CD8-positive, alpha-beta memory T cell (primary cell): ENCODE data around the gene ZNF516. TPM values are rescaled to one million over a fixed set of nuclear protein-coding genes. Genes with fewer than 3 reads are reported as not detected.
A peak's percentile ranks its signal among the peaks of the same experiment; 100 is the strongest.

Source experiments
- CTCF ChIA-PET: fragments of 350-600 bp; sonication (Branson Sonifier 250); formaldehyde crosslinking; loops from one replicate; lab custom pipeline; 2021; ENCODE audit warnings: antibody characterized with exemption; lab: Charles Lee
- POLR2A ChIA-PET: fragments of 350-600 bp; sonication (Branson Sonifier 250); formaldehyde crosslinking; loops from one replicate; lab custom pipeline; 2021; ENCODE audit warnings: antibody characterized with exemption; lab: Charles Lee
- DNase-seq, 5 donors: peaks; one replicate each; pipeline versions ENCODE4 v3.0.0 to v3.0.0-alpha.2; 2020 to 2022; ENCODE audit warnings: mixed read lengths in 1 of 5
- H3K27ac ChIP-seq: one replicate; pipeline ENCODE4 v1.7.0; 2013; ENCODE audit warnings: low read depth, mild to moderate bottlenecking, low read length, moderate library complexity
- H3K27me3 ChIP-seq: 2 replicates; pipeline ENCODE4 v1.7.0; 2013; ENCODE audit warnings: low read length, mild to moderate bottlenecking; ENCODE audit not compliant: insufficient read depth, poor library complexity, severe bottlenecking
- H3K36me3 ChIP-seq: 2 replicates; pipeline ENCODE4 v1.7.0; 2013; ENCODE audit warnings: mild to moderate bottlenecking, low read length, moderate library complexity; ENCODE audit not compliant: insufficient read depth
- H3K4me1 ChIP-seq: 2 replicates; pipeline ENCODE4 v1.7.0; 2013; ENCODE audit warnings: mild to moderate bottlenecking, low read length, moderate library complexity; ENCODE audit not compliant: insufficient read depth
- H3K4me3 ChIP-seq: 2 replicates; pipeline ENCODE4 v1.7.0; 2013; ENCODE audit warnings: mild to moderate bottlenecking, low read length
- H3K9me3 ChIP-seq: 2 replicates; pipeline ENCODE4 v1.7.0; 2013; ENCODE audit warnings: mild to moderate bottlenecking, low read length
- H3K27ac Mint-ChIP-seq, 8 donors: one replicate each; pipeline ENCODE4 v1.8.0; 2020 to 2021; ENCODE audit warnings: mixed read lengths in 8 of 8, mild to moderate bottlenecking in 6 of 8, inconsistent platforms in 3 of 8, moderate library complexity in 3 of 8
- H3K27me3 Mint-ChIP-seq, 2 donors: one replicate each; pipeline ENCODE4 v1.8.0; 2020 to 2021; ENCODE audit warnings: mixed read lengths in 2 of 2, mild to moderate bottlenecking in 1 of 2, moderate library complexity in 1 of 2
- H3K36me3 Mint-ChIP-seq, 3 donors: one replicate each; pipeline ENCODE4 v1.8.0; 2020 to 2021; ENCODE audit warnings: mixed read lengths in 3 of 3, inconsistent platforms in 1 of 3, mild to moderate bottlenecking in 1 of 3
- H3K4me1 Mint-ChIP-seq, 3 donors: one replicate each; pipeline ENCODE4 v1.8.0; 2020 to 2021; ENCODE audit warnings: mixed read lengths in 3 of 3, inconsistent platforms in 1 of 3, mild to moderate bottlenecking in 1 of 3
- H3K4me3 Mint-ChIP-seq, 7 donors: one replicate each; pipeline ENCODE4 v1.8.0; 2020 to 2021; ENCODE audit warnings: mixed read lengths in 7 of 7, mild to moderate bottlenecking in 6 of 7, moderate library complexity in 4 of 7, inconsistent platforms in 2 of 7
- H3K9me3 Mint-ChIP-seq, 5 donors: one replicate each; pipeline ENCODE4 v1.8.0; 2020 to 2022; ENCODE audit warnings: mixed read lengths in 5 of 5, mild to moderate bottlenecking in 3 of 5, moderate library complexity in 2 of 5, inconsistent platforms in 1 of 5
- polyA plus RNA-seq: library from polyadenylated mRNA; unstranded; fragments of 300-500 nt; fragmentation: Illumina TruSeq; gene quantifications from one replicate; pipeline ENCODE4 v1.2.3, GENCODE V29; 2021
- total RNA-seq, 2 experiments: library from RNA; stranded (reverse); gene quantifications; one replicate each; pipeline ENCODE4 v1.2.3, GENCODE V29; 2021

The ZNF516 gene
- total and polyA plus RNA-seq, 3 experiments from 2014 or later = 1.3 to 1.9 (median 1.6) TPM

DNA sequence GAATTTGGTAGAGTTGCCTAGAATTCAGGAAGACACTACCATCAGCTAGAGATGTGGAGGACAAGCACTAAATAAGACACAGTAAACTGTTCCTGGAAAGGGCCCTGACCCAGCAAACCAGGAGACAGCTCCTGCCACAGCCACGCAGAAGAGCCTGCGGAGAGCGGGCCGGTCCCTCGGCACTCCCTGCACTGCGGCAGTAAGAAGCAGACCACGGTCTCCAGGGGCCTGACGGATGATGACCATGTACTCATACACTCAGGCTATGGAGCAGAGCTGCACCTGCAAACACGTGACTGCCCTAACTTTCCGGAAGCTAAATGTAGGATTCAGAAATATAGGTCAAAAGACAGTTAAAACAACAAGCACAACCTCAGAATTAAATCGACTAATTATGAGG, 72.9 kb downstream of the ZNF516 start:
- no peaks in the 10 kb centered on the region for H3K27me3 ChIP-seq
- H3K27ac Mint-ChIP-seq = peak overlapping the region in 1 of 8 donors; percentile 24
- DNase-seq = no peak
- no peaks in the 10 kb centered on the region for H3K36me3 Mint-ChIP-seq
- no peaks in the 10 kb centered on the region for H3K9me3 ChIP-seq
- ChIA-PET POLR2A (no interaction called here), CTCF (no interaction called here)
- H3K4me3 ChIP-seq = no peak overlapping the region
- H3K4me1 Mint-ChIP-seq = peaks cover 0 to 10% (median 0%) of the 10 kb centered on the region in 3 donors
- H3K27me3 Mint-ChIP-seq = peaks cover 0 to 26% of the 10 kb centered on the region in 2 donors
- peaks cover 0 to 2% (median 0%) of the 10 kb centered on the region in 5 donors for H3K9me3 Mint-ChIP-seq
- no peaks in the 10 kb centered on the region for H3K36me3 ChIP-seq
- no peak overlapping the region for H3K27ac ChIP-seq
- H3K4me3 Mint-ChIP-seq = no peak overlapping the region
- H3K4me1 ChIP-seq = peaks cover 5% of the 10 kb centered on the region

DNA sequence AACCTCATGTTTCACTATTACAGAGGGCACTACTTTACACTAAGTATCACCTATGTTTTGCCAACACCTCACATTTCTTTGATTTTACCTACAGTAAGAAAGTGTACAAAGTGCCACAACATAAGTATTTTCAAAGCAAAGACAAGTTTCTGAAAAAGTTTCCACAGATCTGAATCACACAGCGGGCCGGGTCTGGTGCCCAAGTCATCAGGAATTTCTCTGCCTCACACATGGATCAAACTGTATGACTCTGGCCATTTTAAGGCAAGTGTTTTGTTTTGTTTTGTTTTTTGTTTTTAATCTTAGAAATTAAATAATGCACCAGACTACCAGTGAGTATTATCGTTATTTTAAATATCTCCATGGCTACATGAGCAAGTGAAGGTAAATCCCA, 73.4 kb downstream of the ZNF516 start:
- H3K27ac ChIP-seq = no peak overlapping the region
- no peak overlapping the region for H3K4me3 ChIP-seq
- Mint-ChIP-seq H3K27ac (peak overlapping the region in 1 of 8 donors; percentile 24), H3K4me3 (no peak overlapping the region), H3K36me3 (no peaks in the 10 kb centered on the region), H3K9me3 (peaks cover 0 to 2% (median 0%) of the 10 kb centered on the region in 5 donors), H3K4me1 (peaks cover 0 to 10% (median 0%) of the 10 kb centered on the region in 3 donors), H3K27me3 (peaks cover 0 to 30% of the 10 kb centered on the region in 2 donors)
- POLR2A ChIA-PET = no interaction called here
- H3K9me3 ChIP-seq = no peaks in the 10 kb centered on the region
- peaks cover 3% of the 10 kb centered on the region for H3K4me1 ChIP-seq
- no peak for DNase-seq
- CTCF ChIA-PET = no interaction called here
- no peaks in the 10 kb centered on the region for H3K36me3 ChIP-seq
- H3K27me3 ChIP-seq = no peaks in the 10 kb centered on the region

DNA sequence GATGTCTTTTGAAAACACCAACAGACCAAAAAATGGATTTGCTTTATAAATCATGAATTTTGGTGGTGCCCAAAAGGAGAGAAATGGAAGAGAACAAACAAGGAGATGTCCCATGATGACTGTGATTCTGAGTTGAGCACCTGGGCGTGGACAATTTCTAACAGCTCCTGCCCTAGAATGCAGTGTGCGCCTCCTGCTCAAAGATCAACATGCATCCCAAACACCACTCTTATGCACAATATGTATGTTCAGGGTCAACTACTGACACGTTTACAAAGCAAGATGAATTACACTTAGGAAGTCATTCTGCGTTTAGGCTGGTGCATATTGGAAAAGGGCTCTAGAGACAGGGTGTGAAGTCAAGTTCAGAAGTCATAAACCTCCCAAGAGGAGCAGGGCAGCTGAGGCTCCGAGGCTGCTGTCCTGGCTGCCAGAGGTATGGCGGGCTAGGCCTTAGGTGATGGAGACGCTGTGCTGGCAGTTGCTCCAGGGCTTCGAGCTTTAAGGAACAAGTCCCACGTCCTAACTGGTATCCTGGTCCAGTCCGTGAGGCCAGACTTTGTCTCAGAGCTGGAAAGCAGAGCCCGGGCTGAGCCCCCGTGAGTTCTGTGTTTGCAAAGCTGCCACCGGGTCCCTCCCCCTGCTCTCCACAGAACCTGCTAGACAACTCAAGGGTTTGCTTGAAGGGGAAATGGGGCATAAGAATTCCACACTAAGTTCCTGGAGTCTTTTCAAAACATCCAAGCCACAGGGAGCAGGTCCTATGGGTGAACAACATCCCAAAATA, 74.0 kb downstream of the ZNF516 start:
- ChIA-PET CTCF (no interaction called here), POLR2A (no interaction called here)
- no peaks in the 10 kb centered on the region for H3K36me3 ChIP-seq

DNA sequence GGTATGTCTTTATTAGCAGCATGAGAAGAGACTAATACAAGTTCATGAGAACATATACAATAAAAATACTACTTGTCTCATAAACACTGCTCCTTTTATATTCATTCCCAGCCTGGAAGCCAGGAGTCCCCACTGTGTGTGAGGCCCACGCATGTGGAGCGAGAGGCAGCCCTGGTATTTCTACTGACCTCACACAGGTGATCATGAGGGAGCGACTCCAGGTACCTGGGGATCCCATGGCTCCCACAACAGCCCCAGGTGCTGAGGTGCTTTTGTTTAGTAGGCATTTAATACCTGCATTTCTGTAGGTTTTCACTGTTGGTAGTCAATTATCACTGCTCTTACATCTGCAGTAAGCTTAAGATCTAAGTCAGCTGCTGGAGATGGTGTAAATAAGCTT, 75.2 kb downstream of the ZNF516 start:
- CTCF ChIA-PET = interaction anchor here (1.9 kb wide), 1 partner anchor 21 kb away, joined by 5 read pairs; no protein-coding TSS in a partner anchor
- no peak overlapping the region for H3K27ac ChIP-seq
- H3K9me3 Mint-ChIP-seq = peaks cover 0 to 2% (median 0%) of the 10 kb centered on the region in 5 donors
- H3K4me1 ChIP-seq = no peaks in the 10 kb centered on the region
- no peaks in the 10 kb centered on the region for H3K9me3 ChIP-seq
- POLR2A ChIA-PET = no interaction called here
- H3K27me3 Mint-ChIP-seq = peaks cover 0 to 27% of the 10 kb centered on the region in 2 donors
- H3K36me3 Mint-ChIP-seq = no peaks in the 10 kb centered on the region
- no peaks in the 10 kb centered on the region for H3K4me1 Mint-ChIP-seq
- no peak overlapping the region for H3K4me3 Mint-ChIP-seq
- no peaks in the 10 kb centered on the region for H3K27me3 ChIP-seq
- H3K36me3 ChIP-seq = no peaks in the 10 kb centered on the region
- DNase-seq = no peak
- H3K4me3 ChIP-seq = no peak overlapping the region
- no peak overlapping the region for H3K27ac Mint-ChIP-seq

More for the DNA sequence above, 74.0 kb downstream of the ZNF516 start:
- no peaks in the 10 kb centered on the region for H3K36me3 Mint-ChIP-seq
- Histone ChIP-seq H3K9me3 (no peaks in the 10 kb centered on the region), H3K4me3 (no peak overlapping the region), H3K4me1 (no peaks in the 10 kb centered on the region), H3K27ac (no peak overlapping the region), H3K27me3 (no peaks in the 10 kb centered on the region)
- H3K9me3 Mint-ChIP-seq = peaks cover 0 to 2% (median 0%) of the 10 kb centered on the region in 5 donors
- no peak overlapping the region for H3K27ac Mint-ChIP-seq
- peaks cover 0 to 29% of the 10 kb centered on the region in 2 donors for H3K27me3 Mint-ChIP-seq
- peaks cover 0 to 9% (median 0%) of the 10 kb centered on the region in 3 donors for H3K4me1 Mint-ChIP-seq
- H3K4me3 Mint-ChIP-seq = no peak overlapping the region
- no peak for DNase-seq

DNA sequence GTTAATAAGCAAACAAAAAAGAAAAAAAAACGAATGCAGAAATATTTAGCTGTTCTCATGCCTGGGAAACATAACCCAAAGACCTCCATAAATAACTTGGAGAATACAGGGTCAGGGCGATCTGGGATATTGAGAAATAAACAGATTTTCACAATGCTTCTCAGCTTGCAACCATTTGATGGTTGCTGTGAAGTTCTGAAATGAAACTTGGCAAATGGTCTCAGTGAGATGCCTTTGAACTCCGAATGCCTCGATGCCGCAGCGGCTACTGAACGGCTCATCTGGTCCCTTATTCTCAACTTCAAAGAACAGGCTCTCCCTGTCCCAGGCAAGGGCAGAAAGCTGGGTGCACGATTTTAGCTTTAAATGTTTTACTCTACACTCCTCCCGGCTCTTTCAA, 78.1 kb downstream of the ZNF516 start:
- Histone ChIP-seq H3K27me3 (no peaks in the 10 kb centered on the region), H3K27ac (no peak overlapping the region), H3K4me1 (no peaks in the 10 kb centered on the region), H3K36me3 (no peaks in the 10 kb centered on the region), H3K9me3 (no peaks in the 10 kb centered on the region), H3K4me3 (no peak overlapping the region)
- ChIA-PET POLR2A (no interaction called here), CTCF (interaction anchor here (2.2 kb wide), 1 partner anchor 17 kb away, joined by 7 read pairs; no protein-coding TSS in a partner anchor)
- Mint-ChIP-seq H3K4me1 (no peaks in the 10 kb centered on the region), H3K36me3 (no peaks in the 10 kb centered on the region), H3K4me3 (no peak overlapping the region), H3K27me3 (peaks cover 3 to 20% of the 10 kb centered on the region in 2 donors), H3K27ac (no peak overlapping the region), H3K9me3 (no peaks in the 10 kb centered on the region)
- DNase-seq = no peak

DNA sequence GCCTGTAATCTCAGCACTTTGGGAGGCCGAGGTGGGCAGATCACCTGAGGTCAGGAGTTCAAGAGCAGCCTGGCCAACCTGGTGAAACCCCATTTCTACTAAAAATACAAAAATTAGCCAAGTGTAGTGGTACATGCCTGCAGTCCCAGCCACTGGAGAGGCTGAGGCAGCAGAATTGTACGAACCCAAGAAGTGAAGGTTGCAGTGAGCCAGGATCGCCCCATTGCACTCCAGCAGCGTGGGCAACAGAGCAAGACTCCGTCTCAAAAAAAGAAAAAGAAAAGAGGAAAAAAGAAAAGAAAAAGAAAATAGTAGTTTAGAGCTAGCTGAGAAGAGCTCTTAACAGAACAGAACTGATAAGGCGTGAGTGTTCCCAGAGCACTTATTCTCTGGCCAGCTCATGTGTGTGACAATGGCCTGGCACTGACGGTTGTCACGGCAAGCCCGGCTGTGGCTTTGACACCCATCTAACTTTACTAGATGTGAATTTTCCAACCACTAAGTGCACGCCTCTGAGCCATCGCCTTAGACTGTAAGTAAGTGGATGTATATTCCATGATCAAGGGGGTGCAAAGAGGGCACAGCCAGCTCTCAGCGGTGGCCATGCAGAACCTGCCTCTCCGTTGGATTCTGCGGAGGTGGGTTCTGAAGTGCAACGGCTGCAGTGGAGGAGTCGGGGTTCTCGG, 80.0 kb downstream of the ZNF516 start:
- no peaks in the 10 kb centered on the region for H3K4me1 ChIP-seq
- Mint-ChIP-seq H3K27ac (no peak overlapping the region), H3K4me1 (peaks cover 0 to 11% (median 8%) of the 10 kb centered on the region in 3 donors), H3K4me3 (no peak overlapping the region), H3K36me3 (no peaks in the 10 kb centered on the region), H3K9me3 (no peaks in the 10 kb centered on the region), H3K27me3 (peaks cover 3 to 17% of the 10 kb centered on the region in 2 donors)
- no peak overlapping the region for H3K27ac ChIP-seq
- no peaks in the 10 kb centered on the region for H3K36me3 ChIP-seq
- POLR2A ChIA-PET = no interaction called here
- H3K9me3 ChIP-seq = no peaks in the 10 kb centered on the region
- H3K27me3 ChIP-seq = no peaks in the 10 kb centered on the region
- H3K4me3 ChIP-seq = no peak overlapping the region
- CTCF ChIA-PET = interaction anchor here (1.3 kb wide), 1 partner anchor 295 kb away, joined by 5 read pairs; no protein-coding TSS in a partner anchor
- DNase-seq = no peak

DNA sequence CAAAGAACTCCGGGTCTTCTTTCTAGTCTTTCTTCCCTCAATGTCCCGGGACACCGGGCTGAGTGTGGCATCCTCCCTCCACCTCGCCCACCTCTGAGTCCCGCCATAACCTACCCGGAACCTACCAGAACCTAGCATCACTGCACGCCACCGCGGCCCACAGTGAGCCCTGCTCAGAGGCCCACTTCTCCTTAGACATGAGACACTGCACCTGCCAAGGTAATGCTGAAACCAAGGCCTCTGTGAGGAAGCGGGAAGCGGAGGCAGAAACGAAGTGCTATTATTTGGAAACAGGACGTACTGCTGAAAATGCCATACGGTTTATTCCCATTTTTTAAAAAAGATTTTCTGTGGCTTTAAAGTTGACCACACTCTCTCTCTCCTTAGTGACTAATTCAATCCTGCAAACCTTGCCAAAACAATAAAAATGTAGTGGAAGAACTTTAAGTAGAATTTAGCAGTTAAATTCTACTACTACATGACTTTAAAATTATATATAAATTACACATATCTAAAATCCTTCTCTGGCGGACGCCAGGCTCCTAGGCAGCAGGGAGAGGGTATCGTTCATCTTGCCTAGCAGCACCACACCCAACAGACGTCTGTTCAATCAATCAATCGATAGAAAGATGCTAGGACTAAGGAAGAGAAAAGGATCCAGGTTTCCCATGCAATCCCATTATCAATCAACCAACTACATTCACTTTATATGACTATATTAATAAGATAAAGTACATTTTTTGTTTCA, 82.0 kb downstream of the ZNF516 start:
- Histone ChIP-seq H3K4me1 (no peaks in the 10 kb centered on the region), H3K36me3 (no peaks in the 10 kb centered on the region), H3K4me3 (no peak overlapping the region), H3K27ac (no peak overlapping the region), H3K9me3 (no peaks in the 10 kb centered on the region), H3K27me3 (no peaks in the 10 kb centered on the region)
- peak overlapping the region in 2 of 8 donors; percentile 54 to 69 for H3K27ac Mint-ChIP-seq
- no peak for DNase-seq
- no peaks in the 10 kb centered on the region for H3K9me3 Mint-ChIP-seq
- ChIA-PET CTCF (no interaction called here), POLR2A (no interaction called here)
- H3K27me3 Mint-ChIP-seq = peaks cover 3 to 16% of the 10 kb centered on the region in 2 donors
- H3K36me3 Mint-ChIP-seq = no peaks in the 10 kb centered on the region
- H3K4me3 Mint-ChIP-seq = no peak overlapping the region
- peaks cover 0 to 11% (median 8%) of the 10 kb centered on the region in 3 donors for H3K4me1 Mint-ChIP-seq
